Cortex of kidney (tissue), 1 donor: ENCODE data around the gene MAIP1.

Experiments
- DNase-seq: peaks from one replicate; lab custom pipeline; 2025; lab: John Stamatoyannopoulos, UW

MAIP1 gene

GRCh38 chr2:199946836-199947235, 8.5 kb upstream of the MAIP1 start:
- DNase-seq: no peak

GRCh38 chr2:199950396-199950795, 5.0 kb upstream of the MAIP1 start:
- DNase-seq: no peak

GRCh38 chr2:199951023-199951422, 4.4 kb upstream of the MAIP1 start:
- no peak for DNase-seq

- no peak for DNase-seq
These were observed 409 bp upstream of the MAIP1 start for GRCh38 chr2:199955007-199955338.

GRCh38 chr2:199956062-199956380, 639 bp downstream of the MAIP1 start:
- DNase-seq: no peak

GRCh38 chr2:199958014-199958413, 2.6 kb downstream of the MAIP1 start:
- no peak for DNase-seq

- DNase-seq: no peak
These were observed 6.8 kb downstream of the MAIP1 start for GRCh38 chr2:199962203-199962602.

- DNase-seq: no peak
These were observed 11.0 kb downstream of the MAIP1 start for GRCh38 chr2:199966405-199966804.

GRCh38 chr2:199966976-199967375, 11.6 kb downstream of the MAIP1 start:
- no peak for DNase-seq

- no peak for DNase-seq
These were observed 12.7 kb downstream of the MAIP1 start for GRCh38 chr2:199968126-199968525.

GRCh38 chr2:199972088-199972626, 16.8 kb downstream of the MAIP1 start:
- no peak for DNase-seq

GRCh38 chr2:199973703-199974102, 18.3 kb downstream of the MAIP1 start:
- DNase-seq: no peak

GRCh38 chr2:199975273-199975895, 20.0 kb downstream of the MAIP1 start:
- DNase-seq: no peak

- DNase-seq: no peak
These were observed 22.6 kb downstream of the MAIP1 start for GRCh38 chr2:199977984-199978415.

GRCh38 chr2:199979398-199979797, 24.0 kb downstream of the MAIP1 start:
- DNase-seq: no peak

- DNase-seq: no peak
These were observed 24.6 kb downstream of the MAIP1 start for GRCh38 chr2:199979832-199980628.

GRCh38 chr2:199982126-199982843, 26.9 kb downstream of the MAIP1 start:
- no peak for DNase-seq

GRCh38 chr2:199983534-199983933, 28.2 kb downstream of the MAIP1 start:
- no peak for DNase-seq

GRCh38 chr2:199984159-199984558, 28.8 kb downstream of the MAIP1 start:
- no peak for DNase-seq

- no peak for DNase-seq
These were observed 29.4 kb downstream of the MAIP1 start for GRCh38 chr2:199984755-199985154.

- no peak for DNase-seq
These were observed 30.3 kb downstream of the MAIP1 start for GRCh38 chr2:199985625-199986207.

- DNase-seq: no peak
These were observed 32.2 kb downstream of the MAIP1 start for GRCh38 chr2:199987586-199987985.

GRCh38 chr2:199988151-199988550, 32.8 kb downstream of the MAIP1 start:
- DNase-seq: no peak
